IPS DF 4.7 (cell line): Measurements from ENCODE around the gene CRYBA4.
"Not testable (repeated sequence)": the region's sequence is repeated elsewhere in the genome, so short reads cannot be mapped to it uniquely, and the experiment has no call there.

Experiments used
- DNase-seq: peaks from one replicate; pipeline ENCODE4 v3.0.0-alpha.2; 2013; ENCODE audit warnings: low spot score; ENCODE audit errors: extremely low read depth

The CRYBA4 gene

GRCh38 chr22:26597026-26597425 lies 24.7 kb upstream of the CRYBA4 start:
- no peak for DNase-seq

- no peak for DNase-seq
Measured at GRCh38 chr22:26597480-26597879, 24.3 kb upstream of the CRYBA4 start.

GRCh38 chr22:26599505-26599904 lies 22.3 kb upstream of the CRYBA4 start:
- DNase-seq, result no peak

- no peak for DNase-seq
Measured at GRCh38 chr22:26601726-26602125, 20.0 kb upstream of the CRYBA4 start.

GRCh38 chr22:26602127-26602526 lies 19.6 kb upstream of the CRYBA4 start:
- DNase-seq, result no peak

GRCh38 chr22:26604368-26604767 lies 17.4 kb upstream of the CRYBA4 start:
- no peak for DNase-seq

- no peak for DNase-seq
Measured at GRCh38 chr22:26606611-26607010, 15.2 kb upstream of the CRYBA4 start.

GRCh38 chr22:26608129-26608528 lies 13.6 kb upstream of the CRYBA4 start:
- no peak for DNase-seq

GRCh38 chr22:26609287-26609686 lies 12.5 kb upstream of the CRYBA4 start:
- no peak for DNase-seq

- no peak for DNase-seq
Measured at GRCh38 chr22:26610072-26610958, 11.4 kb upstream of the CRYBA4 start.

GRCh38 chr22:26610996-26611395 lies 10.8 kb upstream of the CRYBA4 start:
- no peak for DNase-seq

GRCh38 chr22:26612652-26613051 lies 9.1 kb upstream of the CRYBA4 start:
- DNase-seq, result no peak

GRCh38 chr22:26613753-26614152 lies 8.0 kb upstream of the CRYBA4 start:
- not testable (repeated sequence) for DNase-seq

GRCh38 chr22:26614322-26614721 lies 7.4 kb upstream of the CRYBA4 start:
- DNase-seq, result no peak

- DNase-seq, result no peak
Measured at GRCh38 chr22:26615149-26615548, 6.6 kb upstream of the CRYBA4 start.

GRCh38 chr22:26615830-26616435 lies 5.8 kb upstream of the CRYBA4 start:
- no peak for DNase-seq

- no peak for DNase-seq
Measured at GRCh38 chr22:26616650-26617049, 5.1 kb upstream of the CRYBA4 start.

GRCh38 chr22:26617271-26618199 lies 4.2 kb upstream of the CRYBA4 start, which contains the start of gene CRYBB1:
TSS of gene CRYBB1 (minus strand) at chr22:26618027. CDS start at chr22:26616319, 1,708 bp downstream.
- DNase-seq, result no peak

- DNase-seq, result no peak
Measured at GRCh38 chr22:26618455-26618854, 3.3 kb upstream of the CRYBA4 start.

- no peak for DNase-seq
Measured at GRCh38 chr22:26619510-26619909, 2.3 kb upstream of the CRYBA4 start.

- DNase-seq, result no peak
Measured at GRCh38 chr22:26620197-26620596, 1.6 kb upstream of the CRYBA4 start.

GRCh38 chr22:26623984-26624383 lies 2.2 kb downstream of the CRYBA4 start:
- no peak for DNase-seq
